AG10803 (cell line): ENCODE results near the gene KLK8.

Experiments
- DNase-seq: peaks from one replicate; pipeline ENCODE4 v3.0.0; 2010; ENCODE audit warnings: low read depth
- H3K4me3 ChIP-seq: 2 replicates; pipeline ENCODE4 v1.5.1; 2011; ENCODE audit warnings: mild to moderate bottlenecking, low read length, control low read depth
- TF ChIP-seq, protein P1 (sequence below): conservative IDR thresholded peaks from 2 replicates; pipeline ENCODE4 v1.5.1; 2011; ENCODE audit warnings: mild to moderate bottlenecking, low read length, control low read depth, inconsistent platforms

Gene KLK8

GRCh38 chr19:50968716-50969412 is 32.5 kb downstream of the KLK8 start:
- no peak for DNase-seq
- TF ChIP-seq, protein P1, sequence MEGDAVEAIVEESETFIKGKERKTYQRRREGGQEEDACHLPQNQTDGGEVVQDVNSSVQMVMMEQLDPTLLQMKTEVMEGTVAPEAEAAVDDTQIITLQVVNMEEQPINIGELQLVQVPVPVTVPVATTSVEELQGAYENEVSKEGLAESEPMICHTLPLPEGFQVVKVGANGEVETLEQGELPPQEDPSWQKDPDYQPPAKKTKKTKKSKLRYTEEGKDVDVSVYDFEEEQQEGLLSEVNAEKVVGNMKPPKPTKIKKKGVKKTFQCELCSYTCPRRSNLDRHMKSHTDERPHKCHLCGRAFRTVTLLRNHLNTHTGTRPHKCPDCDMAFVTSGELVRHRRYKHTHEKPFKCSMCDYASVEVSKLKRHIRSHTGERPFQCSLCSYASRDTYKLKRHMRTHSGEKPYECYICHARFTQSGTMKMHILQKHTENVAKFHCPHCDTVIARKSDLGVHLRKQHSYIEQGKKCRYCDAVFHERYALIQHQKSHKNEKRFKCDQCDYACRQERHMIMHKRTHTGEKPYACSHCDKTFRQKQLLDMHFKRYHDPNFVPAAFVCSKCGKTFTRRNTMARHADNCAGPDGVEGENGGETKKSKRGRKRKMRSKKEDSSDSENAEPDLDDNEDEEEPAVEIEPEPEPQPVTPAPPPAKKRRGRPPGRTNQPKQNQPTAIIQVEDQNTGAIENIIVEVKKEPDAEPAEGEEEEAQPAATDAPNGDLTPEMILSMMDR = no peak
- H3K4me3 ChIP-seq = no peak overlapping the region

DNA sequence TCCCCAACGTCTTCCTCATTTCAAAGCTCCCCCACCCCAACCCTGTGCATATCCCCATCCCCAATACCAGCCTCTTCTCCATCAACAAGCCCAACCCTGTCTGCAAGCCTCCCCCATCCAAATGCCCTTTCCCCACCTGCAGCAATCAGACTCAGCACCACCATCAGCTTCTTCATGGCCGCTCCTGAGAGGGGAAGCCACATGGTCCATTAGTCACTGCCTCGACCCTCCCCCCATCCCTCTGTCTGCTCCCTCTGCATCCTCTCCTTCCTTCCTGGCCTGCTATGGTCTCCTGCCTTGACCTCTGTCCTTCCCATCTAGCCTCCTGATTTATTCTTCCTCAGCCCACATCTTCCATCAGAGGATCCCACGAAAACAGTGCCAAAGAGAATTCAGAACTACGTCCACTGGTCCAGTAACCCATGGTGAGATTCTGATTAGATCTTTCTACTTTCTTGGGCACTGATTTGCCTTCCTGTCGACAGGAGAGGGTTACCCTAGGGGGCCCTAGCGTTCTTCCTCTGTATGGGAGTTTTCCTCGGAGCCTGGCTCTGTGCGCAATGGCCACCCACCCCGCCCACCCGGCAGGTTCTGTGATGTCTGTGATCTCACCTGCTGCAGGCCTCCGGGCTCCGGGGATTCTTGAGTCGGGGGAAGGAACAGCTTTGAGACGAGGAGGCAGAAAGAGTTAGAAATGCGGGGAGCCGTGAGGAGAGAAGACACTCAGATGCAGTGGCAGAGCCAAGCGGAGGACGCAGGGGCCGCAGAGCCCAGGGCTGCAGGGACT is 33.3 kb downstream of the KLK8 start:
- TF ChIP-seq, protein P1 = no peak
- H3K4me3 ChIP-seq = no peak overlapping the region
- no peak for DNase-seq

DNA sequence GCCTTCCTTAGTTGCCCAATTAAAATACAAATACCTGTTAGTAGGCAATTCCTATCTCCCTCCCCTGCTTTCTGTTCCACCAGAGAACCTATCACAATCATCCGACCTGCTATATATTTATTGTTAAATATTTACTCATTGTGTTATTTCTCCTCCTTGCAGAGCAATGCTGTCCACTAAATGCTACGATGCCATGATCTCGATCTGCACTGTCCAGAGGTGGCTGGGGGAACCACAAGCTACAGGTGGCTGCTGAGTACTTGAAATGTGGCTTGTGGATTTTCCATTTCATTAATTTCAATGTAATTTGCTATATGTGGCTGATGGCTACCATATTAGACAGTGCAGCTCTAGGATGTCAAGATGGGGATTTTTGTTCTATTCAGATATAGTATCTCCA is 37.1 kb downstream of the KLK8 start:
- TF ChIP-seq, protein P1 = no peak
- DNase-seq = no peak
- H3K4me3 ChIP-seq = no peak overlapping the region

- DNase-seq = no peak
- H3K4me3 ChIP-seq = no peak overlapping the region
- TF ChIP-seq, protein P1 = no peak
These were observed 38.0 kb downstream of the KLK8 start for GRCh38 chr19:50963381-50963780.

GRCh38 chr19:50962245-50962644 is 39.2 kb downstream of the KLK8 start:
- TF ChIP-seq, protein P1 = no peak
- DNase-seq = no peak
- H3K4me3 ChIP-seq = no peak overlapping the region

DNA sequence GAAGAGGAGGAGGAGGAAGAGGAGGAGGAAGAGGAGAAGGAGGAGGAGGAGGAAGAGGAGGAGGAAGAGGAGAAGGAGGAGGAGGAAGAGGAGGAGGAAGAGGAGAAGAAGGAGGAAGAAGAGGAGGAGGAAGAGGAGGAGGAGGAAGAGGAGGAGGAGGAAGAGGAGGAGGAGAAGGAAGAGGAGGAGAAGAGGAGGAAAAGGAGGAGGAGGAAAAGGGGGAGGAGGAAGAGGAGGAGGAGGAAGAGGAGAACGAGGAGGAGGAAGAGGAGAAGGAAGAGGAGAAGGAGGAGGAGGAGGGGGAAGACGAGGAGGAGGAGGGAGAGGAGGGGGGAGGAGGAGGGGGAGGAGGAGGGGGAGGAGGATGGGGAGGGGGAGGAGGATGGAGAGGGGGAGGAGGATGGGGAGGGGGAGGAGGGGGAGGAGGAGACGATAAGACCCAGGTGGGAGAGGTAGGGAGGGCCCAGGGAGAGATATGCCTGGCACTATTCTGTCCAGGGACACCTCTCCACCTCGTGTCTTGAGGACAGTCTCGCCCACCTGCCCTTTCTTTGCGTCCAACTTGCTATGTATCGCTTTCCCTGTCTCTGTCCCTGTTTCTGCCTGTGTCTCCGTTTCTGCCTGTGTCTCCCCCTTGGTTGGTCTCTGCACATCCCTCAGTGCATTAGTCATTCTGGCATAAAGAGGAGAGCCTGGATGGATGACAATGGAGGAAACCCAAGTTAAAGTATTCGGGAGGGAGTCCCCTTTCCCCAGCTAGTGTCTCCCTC is 41.5 kb downstream of the KLK8 start:
- H3K4me3 ChIP-seq = no peak overlapping the region
- TF ChIP-seq, protein P1 = no peak
- DNase-seq = no peak
